Renal cortical epithelial cell (primary cell): Measurements from ENCODE around the gene RRAD. TPM values are rescaled to one million over a fixed set of nuclear protein-coding genes. Genes with fewer than 3 reads are reported as not detected.
"Not testable (repeated sequence)": the region's sequence is repeated elsewhere in the genome, so short reads cannot be mapped to it uniquely, and the experiment has no call there.

ENCODE experiments used
- DNase-seq: peaks from one replicate; pipeline ENCODE4 v3.0.0-alpha.2; 2011; ENCODE audit warnings: low read depth
- total RNA-seq: library from RNA; depleted of rRNA; stranded (reverse); fragments of >200 nt; gene quantifications from 2 replicates; pipeline ENCODE4 v1.2.3, GENCODE V29; 2014

Gene RRAD
- total RNA-seq, 1 donor from 2014 or later, result 177 TPM

- DNase-seq, result peak; percentile 71
These were observed 24.5 kb downstream of the RRAD start for GRCh38 chr16:66900721-66901441.

DNA sequence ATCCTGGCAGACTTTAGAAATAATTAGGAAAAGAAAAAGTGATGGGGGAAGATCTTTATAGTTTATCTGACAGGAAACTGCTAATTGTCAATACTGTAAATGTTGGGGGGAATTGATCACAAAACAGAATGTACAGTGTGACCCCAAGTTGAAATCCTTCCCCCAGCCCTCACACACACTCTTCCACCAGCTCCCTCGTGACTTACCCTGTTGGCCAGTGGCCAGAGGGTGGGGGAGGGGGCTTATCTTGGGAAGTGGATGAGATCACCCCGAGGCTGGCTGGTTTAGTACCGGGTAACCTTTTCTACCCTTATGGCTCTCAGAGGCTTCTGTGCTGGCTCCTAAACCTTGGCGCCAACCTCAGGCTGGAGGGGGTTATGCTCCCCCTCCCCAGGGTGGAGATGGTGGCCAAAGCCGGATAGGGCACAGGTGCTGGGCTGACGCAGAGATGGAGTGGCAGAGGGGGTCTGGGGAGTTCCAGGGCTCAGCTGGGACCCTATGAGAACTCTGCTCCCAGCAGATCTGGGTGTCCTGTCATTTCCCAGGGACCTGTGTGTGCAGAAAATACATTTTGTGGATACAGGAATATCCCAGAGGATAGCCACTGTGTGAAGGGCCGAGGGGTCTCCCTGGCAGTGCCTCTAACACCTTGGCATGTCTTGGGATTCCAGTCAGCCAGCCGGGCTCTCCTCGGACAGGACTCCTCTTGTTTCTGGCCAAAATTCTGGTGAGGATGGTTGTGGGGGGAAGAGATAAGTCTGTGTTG lies 25.2 kb downstream of the RRAD start:
- peak; percentile 77 for DNase-seq

GRCh38 chr16:66899310-66899944 lies 25.9 kb downstream of the RRAD start:
- peak; percentile 77 for DNase-seq

DNA sequence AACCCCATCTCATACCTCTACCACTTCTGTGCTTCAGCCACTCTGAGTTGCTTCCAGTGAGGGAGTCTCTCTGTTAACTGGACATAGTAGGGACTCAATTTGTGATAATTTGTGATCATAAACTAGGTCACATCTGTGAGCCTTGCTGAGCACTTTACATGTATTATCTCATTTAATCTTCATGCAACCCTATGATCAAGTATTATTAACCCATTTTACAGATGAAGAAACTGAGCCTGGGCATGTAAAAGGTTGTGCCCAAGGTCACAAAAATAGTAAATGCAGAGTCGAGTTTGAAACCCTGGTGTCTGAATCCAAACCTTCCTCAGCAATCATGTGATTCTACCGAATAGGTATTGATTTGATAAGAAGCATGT lies 26.4 kb downstream of the RRAD start:
- DNase-seq, result no peak

- peak; percentile 83 for DNase-seq
These were observed 27.1 kb downstream of the RRAD start for GRCh38 chr16:66898207-66898606.

DNA sequence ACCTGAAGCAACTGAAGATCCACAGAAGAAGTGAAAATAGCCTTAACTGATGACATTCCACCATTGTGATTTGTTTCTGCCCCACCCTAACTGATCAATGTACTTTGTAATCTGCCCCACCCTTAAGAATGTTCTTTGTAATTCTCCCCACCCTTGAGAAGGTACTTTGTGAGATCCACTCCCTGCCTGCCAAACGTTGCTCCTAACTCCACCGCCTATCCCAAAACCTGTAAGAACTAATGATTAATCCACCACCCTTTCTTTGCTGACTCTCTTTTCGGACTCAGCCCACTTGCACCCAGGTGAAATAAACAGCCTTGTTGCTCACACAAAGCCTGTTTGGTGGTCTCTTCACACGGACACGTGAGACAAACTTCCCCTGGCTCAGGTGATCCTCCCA lies 28.7 kb downstream of the RRAD start:
- not testable (repeated sequence) for DNase-seq

DNA sequence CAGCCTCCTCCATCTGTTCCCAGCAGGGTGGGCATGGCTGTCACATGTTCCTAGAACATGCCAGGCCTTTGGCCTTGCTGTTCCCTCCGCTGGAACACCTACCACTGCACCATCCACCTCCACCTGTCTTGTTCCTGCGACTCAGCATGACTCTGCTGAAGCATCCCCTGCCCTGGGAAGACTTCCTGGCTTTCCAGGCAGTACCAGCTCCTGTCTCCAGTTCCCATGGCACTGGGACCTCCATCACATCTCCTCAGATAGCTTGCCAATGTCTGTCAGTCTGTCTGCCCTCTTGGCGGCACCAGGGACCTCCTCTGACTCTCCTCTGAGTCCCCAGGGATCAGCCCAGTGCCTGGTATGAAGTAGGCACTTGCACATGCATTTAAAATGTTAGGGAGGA lies 29.3 kb downstream of the RRAD start:
- DNase-seq, result no peak

DNA sequence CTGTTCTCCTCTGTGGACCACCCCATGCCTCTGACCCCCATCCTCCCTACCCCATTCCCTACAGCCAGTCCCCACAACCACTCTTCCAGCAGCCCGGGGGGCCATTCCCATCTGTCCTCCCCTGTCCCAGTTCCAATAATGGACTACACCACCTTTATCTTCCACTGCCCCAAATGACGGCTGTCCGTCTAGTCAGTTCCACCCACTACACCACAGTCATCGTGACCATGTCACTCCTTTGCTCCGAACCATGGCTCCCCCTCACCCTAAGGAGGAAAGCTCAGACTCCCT lies 29.7 kb downstream of the RRAD start:
- no peak for DNase-seq

GRCh38 chr16:66894948-66895688 lies 30.2 kb downstream of the RRAD start:
- peak; percentile 71 for DNase-seq

- no peak for DNase-seq
These were observed 31.3 kb downstream of the RRAD start for GRCh38 chr16:66894055-66894454.

DNA sequence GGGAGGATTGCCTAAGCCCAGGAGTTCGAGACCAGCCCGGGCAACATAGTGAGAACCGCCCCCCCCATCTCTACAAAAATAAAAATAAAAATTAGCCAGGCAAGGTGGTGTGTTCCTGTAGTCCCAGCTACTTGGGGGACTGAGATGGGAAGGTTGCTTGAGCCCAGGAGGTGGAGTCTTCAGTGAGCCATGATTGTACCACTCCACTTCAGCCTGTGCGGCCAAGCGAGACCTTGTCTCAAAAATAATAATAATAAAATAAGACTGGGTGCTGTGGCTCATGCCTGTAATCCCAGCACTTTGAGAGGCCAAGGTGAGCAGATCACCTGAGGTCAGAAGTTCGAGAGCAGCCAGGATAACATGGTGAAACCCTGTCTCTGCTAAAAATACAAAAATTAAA lies 33.5 kb downstream of the RRAD start:
- no peak for DNase-seq

DNA sequence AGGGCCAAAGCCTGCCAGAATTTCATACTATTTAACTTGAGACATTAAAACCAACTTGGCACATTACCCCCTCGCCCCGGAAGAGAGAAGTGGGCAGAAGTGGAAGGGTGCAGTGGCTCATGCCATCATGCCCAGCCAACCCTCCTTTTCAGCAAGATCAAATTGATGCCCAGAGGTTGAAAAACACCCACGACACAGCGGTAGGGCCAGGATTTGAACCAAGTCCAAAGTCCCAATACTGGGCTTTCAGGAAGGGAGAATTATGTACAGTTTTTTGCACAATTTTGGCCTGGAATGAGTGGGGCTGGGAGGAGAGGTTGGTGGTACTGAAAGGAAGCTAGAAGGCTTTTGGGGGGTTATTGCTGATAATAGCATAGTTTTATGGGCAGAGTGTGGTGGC lies 34.0 kb downstream of the RRAD start:
- DNase-seq, result no peak

DNA sequence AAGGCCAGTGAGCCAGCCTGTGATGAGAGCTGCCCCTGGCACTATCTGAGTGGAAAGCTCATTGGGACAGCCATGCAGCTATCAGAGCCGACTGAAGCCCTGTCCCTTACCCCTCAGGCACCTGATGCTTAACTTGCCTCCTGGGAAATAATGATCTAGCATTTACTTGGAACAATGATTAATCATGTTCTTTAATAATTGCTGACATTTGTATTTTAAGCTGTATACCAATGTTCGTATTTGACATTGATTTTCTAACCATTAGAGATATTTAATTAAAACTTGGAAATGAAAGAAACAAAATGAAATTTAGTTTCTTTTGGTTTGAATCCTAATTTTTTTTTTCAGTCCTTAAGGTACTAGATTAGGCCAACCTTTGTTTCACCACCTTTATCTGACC lies 34.5 kb downstream of the RRAD start:
- DNase-seq, result no peak

- no peak for DNase-seq
These were observed 35.7 kb downstream of the RRAD start for GRCh38 chr16:66889622-66890021.

DNA sequence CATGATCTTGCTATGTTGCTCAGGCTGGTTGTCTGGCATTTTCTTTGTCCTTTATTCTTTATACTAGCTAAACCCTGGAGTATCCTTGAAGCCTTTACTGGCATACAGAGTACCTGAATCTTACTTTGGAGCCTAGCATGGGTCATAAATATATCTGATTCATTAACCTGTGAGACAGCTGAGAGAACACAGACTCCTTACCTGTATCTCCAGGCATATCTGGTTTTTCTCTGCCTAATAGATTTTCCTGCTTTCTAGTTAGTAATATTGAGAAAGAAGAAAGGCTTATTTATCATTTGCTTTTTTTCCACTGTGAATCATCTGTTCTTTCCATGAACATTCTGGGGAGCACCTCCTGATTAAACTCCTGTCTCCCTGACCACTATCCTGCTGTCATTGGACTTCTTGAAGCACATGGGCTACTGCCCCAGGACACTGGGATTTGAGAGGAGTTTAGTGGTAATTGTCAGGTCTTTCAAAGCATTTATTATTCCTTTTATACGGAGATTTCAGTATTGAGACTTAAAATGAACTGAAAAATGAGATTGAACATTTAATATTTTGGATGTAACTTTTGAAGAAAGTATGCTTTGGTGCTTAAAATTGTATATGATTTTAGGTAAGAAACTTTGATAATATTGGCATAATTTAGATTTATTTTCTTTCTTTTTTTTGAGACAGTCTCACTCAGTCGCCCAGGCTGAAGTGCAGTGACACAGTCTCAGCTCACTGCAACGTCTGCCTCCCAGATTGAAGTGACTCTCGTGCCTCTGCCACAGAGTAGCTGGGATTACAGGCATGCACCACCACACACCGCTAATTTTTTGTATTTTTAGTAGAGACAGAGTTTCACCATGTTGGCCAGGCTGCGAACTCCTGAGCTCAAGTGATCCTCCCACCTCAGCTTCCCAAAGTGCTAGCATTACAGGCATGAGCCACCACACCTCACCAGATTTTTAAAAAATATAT lies 36.4 kb downstream of the RRAD start:
- DNase-seq, result no peak

GRCh38 chr16:66886914-66887313 lies 38.4 kb downstream of the RRAD start:
- DNase-seq, result no peak

GRCh38 chr16:66886321-66886720 lies 39.0 kb downstream of the RRAD start:
- no peak for DNase-seq

DNA sequence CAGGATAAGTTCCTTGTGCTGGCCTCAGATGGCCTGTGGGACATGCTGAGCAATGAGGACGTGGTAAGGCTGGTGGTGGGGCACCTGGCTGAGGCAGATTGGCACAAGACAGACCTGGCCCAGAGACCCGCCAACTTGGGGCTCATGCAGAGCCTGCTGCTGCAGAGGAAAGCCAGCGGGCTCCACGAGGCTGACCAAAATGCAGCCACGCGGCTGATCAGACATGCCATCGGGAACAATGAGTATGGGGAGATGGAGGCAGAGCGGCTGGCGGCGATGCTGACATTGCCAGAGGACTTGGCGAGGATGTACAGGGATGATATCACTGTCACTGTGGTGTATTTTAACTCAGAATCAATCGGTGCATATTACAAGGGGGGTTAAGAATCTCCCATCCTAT lies 39.8 kb downstream of the RRAD start:
- no peak for DNase-seq

DNA sequence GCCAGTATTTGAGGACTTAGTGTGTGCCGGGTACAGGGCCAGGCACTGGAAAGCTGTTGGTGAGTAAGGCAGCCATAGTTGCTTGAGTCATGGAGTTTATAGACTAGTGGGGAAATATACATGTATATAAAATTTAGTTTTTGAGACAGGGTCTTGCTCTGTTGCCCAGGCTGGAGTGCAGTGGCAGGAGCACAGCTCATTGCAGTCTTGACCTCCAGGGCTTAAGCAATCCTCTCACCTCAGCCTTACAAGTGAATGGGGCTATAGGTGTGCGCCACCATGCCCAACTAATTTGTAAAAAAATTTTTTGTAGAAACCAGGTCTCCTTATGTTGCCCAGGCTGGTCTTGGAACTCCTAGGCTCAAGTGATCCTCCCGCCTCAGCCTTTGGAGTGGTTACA lies 42.6 kb downstream of the RRAD start:
- no peak for DNase-seq

DNA sequence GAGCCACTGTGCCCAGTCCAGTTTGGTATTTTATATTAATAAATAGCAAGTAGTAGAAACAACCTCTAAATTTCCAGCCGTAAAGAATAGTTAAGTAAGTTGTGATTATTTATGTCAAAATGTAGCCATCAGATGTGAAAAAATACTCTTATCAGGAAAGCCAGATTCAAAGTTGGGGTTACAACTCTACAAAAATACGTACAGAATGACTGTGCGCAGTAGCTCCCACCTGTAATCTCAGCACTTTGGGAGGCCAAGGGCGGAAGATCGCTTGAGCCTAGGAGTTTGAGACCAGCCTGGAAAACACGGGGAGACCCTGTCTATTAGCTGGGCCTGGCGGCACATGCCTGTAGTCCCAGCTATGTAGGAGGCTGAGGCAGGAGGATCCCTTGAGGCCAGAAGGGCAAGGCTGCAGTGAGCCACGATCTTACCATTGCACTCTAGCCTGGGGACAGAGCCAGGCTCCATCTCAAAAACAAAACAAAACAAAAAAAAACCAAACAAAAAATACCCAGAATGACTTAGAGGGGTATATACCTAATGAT lies 43.3 kb downstream of the RRAD start:
- no peak for DNase-seq

DNA sequence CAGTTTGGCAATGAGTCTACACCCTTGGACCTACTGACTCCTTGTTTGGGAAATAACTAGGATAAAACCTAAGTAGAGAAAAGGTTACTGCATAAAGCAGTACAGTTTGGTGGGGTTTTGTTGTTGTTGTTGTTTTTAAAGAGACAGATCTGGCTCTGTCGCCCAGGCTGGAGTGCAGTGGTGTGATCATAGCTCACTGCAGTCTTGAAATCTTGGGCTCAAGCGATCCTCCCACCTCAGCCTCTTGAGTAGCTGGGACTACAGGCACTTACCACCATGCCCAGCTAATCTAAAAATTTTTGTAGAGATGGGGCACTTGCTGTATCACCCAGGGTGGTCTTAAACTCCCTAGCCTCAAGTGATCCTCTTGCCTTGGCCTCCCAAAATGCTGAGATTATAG lies 43.8 kb downstream of the RRAD start:
- no peak for DNase-seq
